Measurements from ENCODE around the gene NFX1. TPM values are rescaled to one million over a fixed set of nuclear protein-coding genes. Genes with fewer than 3 reads are reported as not detected.

The NFX1 gene
- total RNA-seq, 4 donors from 2014 or later: 35.2 to 101 (median 59.6) TPM

GRCh38 chr9:33414889-33415500, 124.7 kb downstream of the NFX1 start:
- Histone ChIP-seq H3K4me1 (peaks cover 0 to 36% (median 7%) of the 10 kb centered on the region in 4 donors), H3K27me3 (no peaks in the 10 kb centered on the region), H3K36me3 (no peaks in the 10 kb centered on the region), H3K9me3 (no peaks in the 10 kb centered on the region), H3K27ac (peak overlapping the region in 2 of 4 donors; percentile 43 to 81), H3K4me3 (no peak overlapping the region)
- TF ChIP-seq CTCF (IDR thresholded peaks at IDR 0.05): no peak
- no peak for TF ChIP-seq POLR2A (IDR thresholded peaks at IDR 0.05)
- no peak for DNase-seq

GRCh38 chr9:33415501-33416038, 125.3 kb downstream of the NFX1 start:
- H3K36me3 ChIP-seq: no peaks in the 10 kb centered on the region
- H3K4me1 ChIP-seq: peaks cover 0 to 36% (median 7%) of the 10 kb centered on the region in 4 donors
- DNase-seq: peak; percentile 80 to 94 (median 92)
- no peaks in the 10 kb centered on the region for H3K27me3 ChIP-seq
- H3K9me3 ChIP-seq: no peaks in the 10 kb centered on the region
- H3K27ac ChIP-seq: peak overlapping the region in 3 of 4 donors; percentile 43 to 81 (median 54)
- no peak overlapping the region for H3K4me3 ChIP-seq
- peak; percentile 21 to 86 (median 74) for TF ChIP-seq CTCF (IDR thresholded peaks at IDR 0.05)
- peak in 1 of 2 donors; percentile 24 for TF ChIP-seq POLR2A (IDR thresholded peaks at IDR 0.05)

GRCh38 chr9:33416996-33417395, 126.7 kb downstream of the NFX1 start:
- Histone ChIP-seq H3K4me3 (no peak overlapping the region), H3K27me3 (no peaks in the 10 kb centered on the region), H3K9me3 (no peaks in the 10 kb centered on the region), H3K36me3 (no peaks in the 10 kb centered on the region), H3K27ac (peak overlapping the region in 2 of 4 donors; percentile 8 to 81), H3K4me1 (peaks cover 0 to 36% (median 7%) of the 10 kb centered on the region in 4 donors)
- no peak for DNase-seq
- TF ChIP-seq POLR2A (IDR thresholded peaks at IDR 0.05) (no peak), CTCF (IDR thresholded peaks at IDR 0.05) (no peak)

- TF ChIP-seq CTCF (IDR thresholded peaks at IDR 0.05) (no peak), POLR2A (IDR thresholded peaks at IDR 0.05) (no peak)
- Histone ChIP-seq H3K27me3 (no peaks in the 10 kb centered on the region), H3K27ac (peak overlapping the region in 2 of 4 donors; percentile 8 to 65), H3K4me1 (peaks cover 0 to 36% (median 7%) of the 10 kb centered on the region in 4 donors), H3K4me3 (no peak overlapping the region), H3K9me3 (no peaks in the 10 kb centered on the region), H3K36me3 (no peaks in the 10 kb centered on the region)
- peak in 2 of 3 donors; percentile 56 to 73 for DNase-seq
Measured at GRCh38 chr9:33418090-33418489, 127.8 kb downstream of the NFX1 start.

GRCh38 chr9:33419708-33420303, 129.5 kb downstream of the NFX1 start:
- H3K4me1 ChIP-seq: peaks cover 0 to 29% (median 7%) of the 10 kb centered on the region in 4 donors
- TF ChIP-seq CTCF (IDR thresholded peaks at IDR 0.05) (no peak), POLR2A (IDR thresholded peaks at IDR 0.05) (no peak)
- H3K4me3 ChIP-seq: no peak overlapping the region
- H3K36me3 ChIP-seq: no peaks in the 10 kb centered on the region
- DNase-seq: no peak
- no peaks in the 10 kb centered on the region for H3K9me3 ChIP-seq
- no peak overlapping the region for H3K27ac ChIP-seq
- no peaks in the 10 kb centered on the region for H3K27me3 ChIP-seq

Small RNAs within 50 kb of the gene (small RNA-seq; reads per million reads assigned to genes)
- gene RF00019: 0 reads per million in 2 donors

Other genes with a start within 250 kb of the NFX1 start
- 10 to 100 TPM in 3 of 4 donors, 1 to 10 TPM in 1; 9.3 to 17.3 (median 10.9) TPM for gene SMU1, start 213.8 kb upstream of the NFX1 start, total RNA-seq
- gene B4GALT1, start 123.2 kb upstream of the NFX1 start, total RNA-seq: 10 to 100 TPM; 26.4 to 65.3 (median 44.1) TPM
- gene SPINK4, start 50.3 kb upstream of the NFX1 start, total RNA-seq: 100 to 1,000 TPM; 106 to 639 (median 276) TPM
- 10 to 100 TPM; 36.2 to 61.1 (median 56.4) TPM for gene BAG1, start 25.8 kb upstream of the NFX1 start, total RNA-seq
- 10 to 100 TPM; 42.9 to 78.8 (median 60.8) TPM for gene CHMP5, start 25.5 kb upstream of the NFX1 start, total RNA-seq
- 100 to 1,000 TPM in 1 of 4 donors, 10 to 100 TPM in 2, 1 to 10 TPM in 1; 5.0 to 119 (median 79.2) TPM for gene AQP7, start 112.1 kb downstream of the NFX1 start, total RNA-seq
- gene AQP3, start 157.1 kb downstream of the NFX1 start, total RNA-seq: 100 to 1,000 TPM in 3 of 4 donors, 10 to 100 TPM in 1; 12.4 to 424 (median 260) TPM
- 10 to 100 TPM; 14.5 to 26.4 (median 18.4) TPM for gene NOL6, start 183.4 kb downstream of the NFX1 start, total RNA-seq
- gene ANKRD18B, start 233.7 kb downstream of the NFX1 start, total RNA-seq: not detected